HG03558 (cell line): Measurements from ENCODE around the gene PER1.

ENCODE experiments used
- ATAC-seq: cut with Tn5 transposase; IDR thresholded peaks from one replicate; pipeline ENCODE4 v1.9.1; 2021; ENCODE audit warnings: moderate number of reproducible peaks; ENCODE audit not compliant: unreplicated experiment; ENCODE audit errors: extremely low read depth

Gene PER1

GRCh38 chr17:8153957-8154607 lies 1.9 kb upstream of the PER1 start:
- ATAC-seq: no peak

DNA sequence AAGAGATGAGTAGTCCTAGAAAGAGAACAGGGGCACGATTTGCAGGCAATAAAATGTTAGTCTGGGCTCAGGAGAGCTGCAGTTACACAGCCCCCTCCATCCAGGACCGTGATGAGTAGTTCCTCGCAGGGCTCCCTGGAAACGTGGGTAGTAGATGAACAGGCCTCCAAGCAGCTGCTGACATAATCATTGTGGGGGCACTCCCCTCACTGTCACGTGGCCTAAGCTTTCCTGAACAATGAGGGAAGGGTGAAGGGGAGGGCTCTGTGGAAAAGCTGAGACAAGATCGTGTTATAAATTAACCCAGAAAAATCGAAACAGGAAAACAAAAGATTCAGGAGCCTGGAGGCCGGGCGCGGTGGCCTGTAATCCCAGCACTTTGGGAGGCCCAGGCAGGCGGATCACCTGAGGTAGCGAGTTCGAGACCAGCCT lies 1.3 kb upstream of the PER1 start:
- ATAC-seq: no peak

DNA sequence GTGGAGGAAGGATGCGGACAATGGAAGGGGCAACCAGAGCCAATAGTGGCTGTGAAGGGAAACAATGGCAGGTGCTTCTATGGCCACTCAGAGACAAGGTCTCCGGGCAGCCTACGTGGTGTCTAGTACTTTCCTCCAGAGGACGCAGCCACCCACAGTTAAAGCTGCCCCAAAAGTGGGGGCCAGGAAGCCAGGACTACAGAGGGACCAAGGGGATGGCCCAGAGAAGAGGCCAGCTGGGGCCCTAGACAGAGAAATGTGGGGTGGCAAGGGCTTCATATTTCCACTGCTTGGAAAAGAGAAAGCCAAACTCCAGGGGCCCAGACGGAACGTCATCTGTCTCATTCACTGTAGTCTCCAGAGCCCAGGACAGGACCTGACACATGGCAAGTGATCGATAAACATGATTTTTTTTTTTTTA lies 837 bp upstream of the PER1 start:
- ATAC-seq: no peak

GRCh38 chr17:8151641-8152111 lies 528 bp downstream of the PER1 start:
- no peak for ATAC-seq

GRCh38 chr17:8151120-8151640 lies 1.0 kb downstream of the PER1 start:
- ATAC-seq: no peak

DNA sequence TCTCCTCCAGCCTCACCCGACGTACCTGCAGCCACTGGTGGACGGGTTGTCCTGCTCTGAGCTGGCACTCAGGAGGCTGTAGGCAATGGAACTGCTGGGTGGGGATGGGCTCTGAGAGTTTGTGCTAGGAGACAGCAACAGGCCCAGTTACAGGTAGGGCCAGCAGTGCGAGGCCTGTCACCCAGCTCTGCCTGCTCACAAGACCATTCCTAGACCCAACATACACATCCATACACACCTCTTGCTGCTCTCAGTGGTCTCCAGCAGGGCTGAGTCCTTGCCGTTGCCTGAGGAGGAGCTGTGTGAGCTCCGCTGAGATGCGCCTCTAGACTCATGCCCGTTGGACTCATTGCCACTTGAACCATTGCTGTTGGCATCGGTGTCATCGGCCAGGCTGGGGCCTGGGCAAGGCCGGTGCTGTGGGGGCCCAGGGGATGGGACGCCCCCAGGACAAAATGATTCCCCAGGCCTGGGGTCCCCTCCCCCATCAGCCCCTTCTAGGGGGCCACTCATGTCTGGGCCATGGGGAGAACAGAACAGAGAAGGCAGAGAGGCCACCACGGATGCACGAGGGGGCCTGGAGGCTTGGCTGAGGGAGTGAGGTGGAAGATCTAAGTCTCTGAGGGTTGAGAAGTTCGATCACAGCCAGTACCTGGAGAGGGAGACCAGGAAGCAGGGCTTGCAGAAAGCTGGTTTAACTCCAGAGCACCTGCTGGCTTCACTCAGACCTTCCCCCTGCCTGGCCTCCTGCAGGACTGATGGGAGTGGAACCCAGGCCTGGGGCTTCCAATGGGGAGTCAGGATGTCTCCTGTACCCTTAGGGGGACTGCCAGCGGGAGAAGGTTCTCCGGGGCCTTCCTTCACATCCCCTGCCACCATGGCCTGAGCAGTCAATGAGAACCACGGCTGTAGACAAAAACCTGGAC lies 1.7 kb downstream of the PER1 start:
- no peak for ATAC-seq

GRCh38 chr17:8149419-8150193 lies 2.6 kb downstream of the PER1 start:
- no peak for ATAC-seq

GRCh38 chr17:8148560-8148959 lies 3.6 kb downstream of the PER1 start:
- no peak for ATAC-seq

GRCh38 chr17:8147805-8148404 lies 4.3 kb downstream of the PER1 start:
- ATAC-seq: no peak

DNA sequence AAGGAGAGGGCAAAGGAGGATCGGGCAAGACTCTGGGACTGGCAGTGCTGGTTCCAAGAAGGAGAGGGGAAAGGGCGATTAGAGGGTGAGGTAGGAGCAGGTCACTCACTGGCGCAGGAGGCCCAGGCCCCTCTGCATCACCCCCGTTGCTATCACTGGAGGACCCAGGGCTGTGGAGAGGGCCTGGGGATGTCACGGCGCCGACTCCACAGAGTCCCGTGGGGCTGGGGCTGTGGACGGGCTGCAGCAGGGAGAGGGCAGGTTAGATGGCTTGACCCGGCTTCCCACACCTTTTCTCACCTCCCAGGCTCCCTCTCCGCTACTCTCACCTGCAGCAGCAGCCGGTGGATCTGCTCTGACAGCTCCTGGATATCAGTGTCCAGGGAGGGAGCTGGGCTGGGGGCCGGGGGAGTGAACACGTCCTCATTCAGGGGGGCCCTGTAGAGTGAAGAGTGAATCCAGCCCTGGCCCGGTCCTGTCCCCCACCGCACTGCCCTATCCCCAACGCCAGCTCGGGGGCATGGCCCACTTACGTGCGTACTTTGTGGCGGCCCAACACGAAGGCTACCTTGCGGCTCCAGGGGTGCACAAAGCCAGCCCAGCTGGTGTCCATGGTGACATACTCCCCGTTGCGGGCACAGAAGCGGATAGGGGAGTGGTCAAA lies 4.9 kb downstream of the PER1 start:
- no peak for ATAC-seq

GRCh38 chr17:8146381-8147140 lies 5.6 kb downstream of the PER1 start:
- ATAC-seq: no peak

DNA sequence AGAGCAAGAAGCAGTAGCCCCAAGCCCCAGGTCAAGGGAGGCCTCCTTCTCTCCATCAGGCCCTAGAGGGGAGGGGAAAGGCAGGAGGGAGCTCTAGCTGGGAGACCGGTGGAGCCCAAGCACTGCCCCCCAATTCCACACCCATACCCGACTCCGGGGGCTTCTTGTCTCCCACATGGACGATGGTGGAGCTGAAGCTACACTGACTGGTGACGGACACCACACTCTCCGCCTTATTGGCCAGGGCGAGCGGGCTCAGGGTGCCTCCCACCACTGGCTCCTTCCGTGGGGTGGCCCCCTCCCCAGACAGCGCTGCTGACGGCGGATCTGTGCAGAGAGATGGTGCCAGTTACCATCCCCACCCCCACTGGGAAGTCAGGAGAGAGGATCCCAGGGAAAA lies 6.4 kb downstream of the PER1 start:
- no peak for ATAC-seq

GRCh38 chr17:8144401-8145231 lies 7.6 kb downstream of the PER1 start:
- ATAC-seq: no peak

- no peak for ATAC-seq
These were observed 8.4 kb downstream of the PER1 start for GRCh38 chr17:8143581-8144400.

DNA sequence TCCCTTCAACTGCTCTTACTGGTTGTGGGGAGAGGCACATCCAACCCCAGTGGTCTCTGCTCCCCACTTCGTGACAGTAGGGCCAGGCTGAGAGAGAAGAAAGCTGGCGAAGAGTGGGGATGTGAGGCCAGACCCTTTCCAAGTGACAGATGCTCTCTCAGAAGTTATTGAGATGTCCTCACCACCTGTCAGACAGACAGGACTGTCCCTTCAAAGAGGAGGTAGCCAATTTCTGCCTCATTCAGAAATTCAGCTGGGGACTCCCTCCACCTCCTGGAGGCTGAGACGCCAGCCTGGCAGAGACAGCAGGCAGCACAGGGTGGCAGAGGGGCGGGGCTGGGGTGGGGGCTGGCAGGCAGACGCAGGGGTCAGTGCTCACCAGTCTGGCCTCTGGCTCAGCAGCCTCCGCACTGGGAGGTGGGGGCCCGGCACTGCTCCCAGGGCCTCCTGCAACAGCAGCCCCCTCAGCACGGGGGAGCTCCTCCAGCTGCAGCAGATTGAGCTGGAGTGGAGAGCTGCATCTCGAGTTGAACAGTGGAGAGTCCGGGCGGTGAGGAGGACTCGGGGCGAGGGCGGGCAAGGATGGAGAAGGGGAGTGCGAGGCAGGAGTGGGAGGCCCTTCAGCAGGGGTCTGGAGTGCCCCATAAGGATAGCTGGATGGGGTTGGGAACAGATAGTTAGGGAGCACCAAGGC lies 9.2 kb downstream of the PER1 start:
- ATAC-seq: no peak

DNA sequence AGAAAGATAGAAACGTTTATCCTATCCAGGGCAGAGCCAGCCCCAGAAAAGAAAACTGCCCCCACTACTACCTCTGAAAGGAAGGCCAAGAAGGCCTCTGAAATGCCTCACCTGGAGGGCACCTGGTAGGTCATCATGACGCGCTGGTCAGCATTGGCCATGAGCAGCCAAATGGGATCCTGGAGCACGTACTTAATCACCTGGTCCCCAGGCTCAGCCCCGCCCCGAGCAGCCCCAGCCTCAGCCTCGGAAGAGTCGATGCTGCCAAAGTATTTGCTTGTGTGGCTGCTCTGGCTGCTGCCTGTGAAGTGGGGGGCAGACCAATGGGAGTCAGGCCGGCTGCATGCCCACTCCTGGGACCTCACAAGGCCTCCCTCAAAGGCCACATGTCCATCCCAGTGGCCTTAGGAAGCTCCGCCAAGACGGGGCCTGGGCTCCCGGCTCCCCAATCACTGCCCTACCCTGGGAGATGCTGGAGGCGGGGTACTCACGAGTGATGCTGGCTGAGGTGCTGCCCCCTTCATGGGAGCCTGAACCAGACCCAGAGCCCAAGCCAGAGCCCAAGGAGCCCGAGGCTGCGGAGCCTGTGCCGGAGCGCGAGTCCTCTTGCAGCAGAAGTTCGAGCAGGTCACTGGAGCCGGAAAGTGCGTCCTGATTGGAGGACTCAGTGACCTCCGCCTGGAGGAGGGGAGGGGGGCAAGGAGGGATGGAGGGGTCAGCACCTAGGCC lies 9.9 kb downstream of the PER1 start:
- ATAC-seq: no peak
